Measurements from ENCODE around the gene EZR.

The EZR gene

DNA sequence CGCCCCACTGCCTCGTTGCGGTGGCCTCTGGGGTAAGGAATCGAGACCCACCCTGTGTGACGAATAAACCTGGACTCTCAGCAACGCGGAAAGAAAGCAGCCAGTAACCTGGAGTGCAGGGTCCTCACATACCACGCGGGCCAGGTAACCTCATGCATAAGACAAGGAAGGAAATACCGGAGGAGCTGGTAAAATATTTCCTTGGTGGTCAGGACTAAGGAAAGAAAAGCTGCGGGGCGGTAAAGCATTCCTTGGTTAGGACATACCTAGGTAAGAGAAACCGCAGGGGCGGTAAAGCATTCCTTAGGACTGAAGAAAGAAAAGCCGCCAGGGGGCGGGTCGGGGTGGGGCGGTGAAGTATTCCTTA lies 88.6 kb downstream of the EZR start:
- TF ChIP-seq, protein P1, sequence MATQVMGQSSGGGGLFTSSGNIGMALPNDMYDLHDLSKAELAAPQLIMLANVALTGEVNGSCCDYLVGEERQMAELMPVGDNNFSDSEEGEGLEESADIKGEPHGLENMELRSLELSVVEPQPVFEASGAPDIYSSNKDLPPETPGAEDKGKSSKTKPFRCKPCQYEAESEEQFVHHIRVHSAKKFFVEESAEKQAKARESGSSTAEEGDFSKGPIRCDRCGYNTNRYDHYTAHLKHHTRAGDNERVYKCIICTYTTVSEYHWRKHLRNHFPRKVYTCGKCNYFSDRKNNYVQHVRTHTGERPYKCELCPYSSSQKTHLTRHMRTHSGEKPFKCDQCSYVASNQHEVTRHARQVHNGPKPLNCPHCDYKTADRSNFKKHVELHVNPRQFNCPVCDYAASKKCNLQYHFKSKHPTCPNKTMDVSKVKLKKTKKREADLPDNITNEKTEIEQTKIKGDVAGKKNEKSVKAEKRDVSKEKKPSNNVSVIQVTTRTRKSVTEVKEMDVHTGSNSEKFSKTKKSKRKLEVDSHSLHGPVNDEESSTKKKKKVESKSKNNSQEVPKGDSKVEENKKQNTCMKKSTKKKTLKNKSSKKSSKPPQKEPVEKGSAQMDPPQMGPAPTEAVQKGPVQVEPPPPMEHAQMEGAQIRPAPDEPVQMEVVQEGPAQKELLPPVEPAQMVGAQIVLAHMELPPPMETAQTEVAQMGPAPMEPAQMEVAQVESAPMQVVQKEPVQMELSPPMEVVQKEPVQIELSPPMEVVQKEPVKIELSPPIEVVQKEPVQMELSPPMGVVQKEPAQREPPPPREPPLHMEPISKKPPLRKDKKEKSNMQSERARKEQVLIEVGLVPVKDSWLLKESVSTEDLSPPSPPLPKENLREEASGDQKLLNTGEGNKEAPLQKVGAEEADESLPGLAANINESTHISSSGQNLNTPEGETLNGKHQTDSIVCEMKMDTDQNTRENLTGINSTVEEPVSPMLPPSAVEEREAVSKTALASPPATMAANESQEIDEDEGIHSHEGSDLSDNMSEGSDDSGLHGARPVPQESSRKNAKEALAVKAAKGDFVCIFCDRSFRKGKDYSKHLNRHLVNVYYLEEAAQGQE (IDR thresholded peaks at IDR 0.05; ENCODE audit: insufficient read depth in 1 of 2, low read depth in 2 of 2, low read length in 2 of 2): no peak
- TF ChIP-seq SIN3A (IDR thresholded peaks at IDR 0.05; ENCODE audit: borderline replicate concordance, insufficient read depth, low read length) (no peak), FOXP2 (optimal IDR thresholded peaks at IDR 0.05; ENCODE audit: borderline replicate concordance, extremely low read depth, extremely low read length, insufficient read depth) (no peak), POLR2AphosphoS5 (IDR thresholded peaks at IDR 0.05; ENCODE audit: low read depth, low read length) (no peak)

DNA sequence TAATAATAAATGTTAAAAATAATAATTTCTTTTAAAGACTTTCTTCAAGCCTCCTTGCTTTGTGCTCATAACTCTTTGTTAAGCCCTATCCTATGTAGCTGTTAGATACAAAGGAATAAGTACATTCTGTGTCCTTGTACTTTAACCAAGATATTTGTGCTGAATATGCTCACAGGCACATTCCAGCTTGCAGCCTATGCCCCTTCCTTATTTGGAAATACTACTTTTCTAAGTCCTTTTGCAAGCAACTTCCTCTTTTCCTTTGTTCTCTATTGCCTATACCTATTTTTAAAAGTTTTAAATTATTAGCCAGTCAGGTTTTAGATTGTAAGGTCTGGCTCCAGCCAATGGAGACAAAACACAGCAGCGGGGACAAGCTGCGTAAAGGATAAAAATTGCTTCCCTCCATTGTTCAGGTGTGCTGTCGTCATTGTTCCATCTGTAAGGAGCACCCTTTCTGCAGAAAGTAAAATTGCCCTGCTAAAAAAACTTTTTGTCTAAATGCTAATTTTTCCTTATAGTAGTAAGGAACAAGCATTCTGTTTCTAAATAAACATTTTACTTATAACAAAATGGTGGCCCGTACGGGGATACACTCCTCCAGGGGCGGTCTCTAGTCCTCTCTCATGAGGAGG lies 89.1 kb downstream of the EZR start:
- TF ChIP-seq TAF1 (IDR thresholded peaks at IDR 0.05; ENCODE audit: borderline replicate concordance, insufficient read depth, low read length) (no peak), SIN3A (IDR thresholded peaks at IDR 0.05; ENCODE audit: borderline replicate concordance, insufficient read depth, low read length) (no peak), POLR2AphosphoS5 (IDR thresholded peaks at IDR 0.05; ENCODE audit: low read depth, low read length) (no peak)

GRCh38 chr6:158725704-158726103 lies 93.5 kb downstream of the EZR start:
- TF ChIP-seq, protein P1 (IDR thresholded peaks at IDR 0.05; ENCODE audit: insufficient read depth in 1 of 2, low read depth in 2 of 2, low read length in 2 of 2): no peak
- TF ChIP-seq FOXP2 (optimal IDR thresholded peaks at IDR 0.05; ENCODE audit: borderline replicate concordance, extremely low read depth, extremely low read length, insufficient read depth): no peak
- no peak for TF ChIP-seq TAF1 (IDR thresholded peaks at IDR 0.05; ENCODE audit: borderline replicate concordance, insufficient read depth, low read length)
- no peak for TF ChIP-seq SIN3A (IDR thresholded peaks at IDR 0.05; ENCODE audit: borderline replicate concordance, insufficient read depth, low read length)
- TF ChIP-seq POLR2AphosphoS5 (IDR thresholded peaks at IDR 0.05; ENCODE audit: low read depth, low read length): no peak

- TF ChIP-seq SIN3A (IDR thresholded peaks at IDR 0.05; ENCODE audit: borderline replicate concordance, insufficient read depth, low read length) (no peak), POLR2AphosphoS5 (IDR thresholded peaks at IDR 0.05; ENCODE audit: low read depth, low read length) (no peak), FOXP2 (optimal IDR thresholded peaks at IDR 0.05; ENCODE audit: borderline replicate concordance, extremely low read depth, extremely low read length, insufficient read depth) (no peak), TAF1 (IDR thresholded peaks at IDR 0.05; ENCODE audit: borderline replicate concordance, insufficient read depth, low read length) (no peak)
- TF ChIP-seq, protein P1 (IDR thresholded peaks at IDR 0.05; ENCODE audit: insufficient read depth in 1 of 2, low read depth in 2 of 2, low read length in 2 of 2): no peak
Measured at GRCh38 chr6:158722176-158722729, 96.9 kb downstream of the EZR start.

- no peak for TF ChIP-seq TAF1 (IDR thresholded peaks at IDR 0.05; ENCODE audit: borderline replicate concordance, insufficient read depth, low read length)
- TF ChIP-seq, protein P1 (IDR thresholded peaks at IDR 0.05; ENCODE audit: insufficient read depth in 1 of 2, low read depth in 2 of 2, low read length in 2 of 2): no peak
- no peak for TF ChIP-seq FOXP2 (optimal IDR thresholded peaks at IDR 0.05; ENCODE audit: borderline replicate concordance, extremely low read depth, extremely low read length, insufficient read depth)
- TF ChIP-seq POLR2AphosphoS5 (IDR thresholded peaks at IDR 0.05; ENCODE audit: low read depth, low read length): no peak
- TF ChIP-seq SIN3A (IDR thresholded peaks at IDR 0.05; ENCODE audit: borderline replicate concordance, insufficient read depth, low read length): no peak
Measured at GRCh38 chr6:158718461-158719046, 100.6 kb downstream of the EZR start.
